K562 (cell line): ENCODE measurements around the gene PTRH2. TPM values are rescaled to one million over a fixed set of nuclear protein-coding genes. Genes with fewer than 3 reads are reported as not detected.

ENCODE experiments used
- CAMTA2 ChIP-seq: fragments of 250-450 bp; sonication (Bioruptor Pico); conservative IDR thresholded peaks from 2 replicates; pipeline ENCODE4 v1.5.1; 2022
- CREB1 ChIP-seq, 2 experiments: sonication (generic) in 1 of 2; formaldehyde crosslinking in 1 of 2; IDR thresholded peaks; 2 replicates each; pipeline versions ENCODE4 v1.6.1 to v1.8.0; 2012 to 2022; ENCODE audit warnings: inconsistent platforms in 1 of 2, mild to moderate bottlenecking in 1 of 2, missing genetic modification reagents in 1 of 2, moderate library complexity in 1 of 2
- CREM ChIP-seq: IDR thresholded peaks from 2 replicates; pipeline ENCODE4 v1.6.1; 2014; ENCODE audit warnings: antibody characterized with exemption, low read depth
- JUN ChIP-seq, 2 experiments: sonication (generic) in 1 of 2; formaldehyde crosslinking in 1 of 2; IDR thresholded peaks; 2 replicates each; pipeline versions ENCODE4 v1.6.1 to v1.8.0; 2012 to 2022; ENCODE audit warnings: borderline replicate concordance in 2 of 2, mild to moderate bottlenecking in 2 of 2, improper control_type of control experiment in 1 of 2, low read depth in 1 of 2, low read length in 1 of 2, missing genetic modification reagents in 1 of 2
- NFE2 ChIP-seq: IDR thresholded peaks from 2 replicates; pipeline ENCODE4 v1.6.1; 2014; ENCODE audit warnings: antibody characterized with exemption, low read depth
- PHTF2 ChIP-seq: fragments of 250-450 bp; sonication (Bioruptor Pico); IDR thresholded peaks from 2 replicates; pipeline ENCODE4 v1.5.0; 2021; ENCODE audit warnings: mild to moderate bottlenecking
- POLR2B ChIP-seq: fragments of 450-650 bp; IDR thresholded peaks from 2 replicates; pipeline ENCODE4 v1.6.1; 2018; ENCODE audit warnings: low read depth; ENCODE audit not compliant: partially characterized antibody
- RUNX1 ChIP-seq: sonication (generic); IDR thresholded peaks from 2 replicates; pipeline ENCODE4 v1.6.1; 2016; ENCODE audit warnings: antibody characterized with exemption, low read depth
- ZBTB1 ChIP-seq: sonication (generic); formaldehyde crosslinking; IDR thresholded peaks from 2 replicates; pipeline ENCODE4 v1.8.1; 2023; ENCODE audit warnings: missing genetic modification reagents, low read depth, mild to moderate bottlenecking, borderline replicate concordance
- ZNF785 ChIP-seq: fragments of 250-450 bp; sonication (Bioruptor Pico); IDR thresholded peaks from 2 replicates; pipeline ENCODE4 v1.4.0; 2020; ENCODE audit warnings: mild to moderate bottlenecking
- ZSCAN29 ChIP-seq: fragments of 450-650 bp; IDR thresholded peaks from 2 replicates; pipeline ENCODE4 v1.6.1; 2017
- polyA plus RNA-seq, 8 experiments: library from polyadenylated mRNA; depleted of rRNA in 4 of 8; stranded (reverse) in 5 of 8; unstranded in 3 of 8; fragments of >200 nt; fragmentation: Nextera tagmentation in 2 of 8; fragmentation: Illumina TruSeq in 1 of 8; extraction: Ambion mirVana in 2 of 8; extraction: Trizol in 1 of 8; gene quantifications; 2 replicates each; pipeline versions ENCODE4 v1.2.1 to v1.2.3, GENCODE V29; 2011 to 2014; ENCODE audit warnings: inconsistent platforms in 1 of 8, missing spikeins in 1 of 8
- total RNA-seq, 7 experiments: library from RNA; depleted of rRNA in 6 of 7; stranded (reverse); fragments of >200 nt in 6 of 7; fragmentation: Illumina TruSeq in 2 of 7; extraction: Trizol in 2 of 7; gene quantifications; 2 replicates each; pipeline versions ENCODE4 v1.2.1 to v1.2.3, GENCODE V29; 2011 to 2021; ENCODE audit warnings: low replicate concordance in 1 of 7
- TF ChIP-seq, protein P1 (sequence below), 2 experiments: fragments of 450-650 bp; IDR thresholded peaks; 2 replicates each; pipeline ENCODE4 v1.6.1; 2016
- TF ChIP-seq, protein P2 (sequence below): sonication (generic); formaldehyde crosslinking; IDR thresholded peaks from 2 replicates; pipeline ENCODE4 v1.8.0; 2022; ENCODE audit warnings: mild to moderate bottlenecking, missing genetic modification reagents
- TF ChIP-seq, protein P3 (sequence below): IDR thresholded peaks from 2 replicates; pipeline ENCODE4 v1.6.1; 2011; ENCODE audit not compliant: insufficient read length; ENCODE audit errors: extremely low read depth
- TF ChIP-seq, protein P4 (sequence below), 2 experiments: IDR thresholded peaks in 1 of 2; conservative IDR thresholded peaks in 1 of 2; 2 replicates each; pipeline ENCODE4 v1.6.1; 2016; ENCODE audit warnings: low read depth in 2 of 2, mild to moderate bottlenecking in 1 of 2, missing compliant biosample characterization in 1 of 2, missing genetic modification characterization in 1 of 2, moderate library complexity in 1 of 2
- TF ChIP-seq, protein P5 (sequence below), 2 experiments: fragments of 450-650 bp; conservative IDR thresholded peaks; 2 replicates each; pipeline ENCODE4 v1.6.1; 2017; ENCODE audit warnings: mild to moderate bottlenecking in 2 of 2, moderate library complexity in 2 of 2
- TF ChIP-seq, protein P6 (sequence below): fragments of 450-650 bp; formaldehyde crosslinking; IDR thresholded peaks from 2 replicates; pipeline ENCODE4 v1.4.0; 2020; ENCODE audit warnings: mild to moderate bottlenecking, moderate library complexity

PTRH2 gene
- total and polyA plus RNA-seq, 9 of the 15 experiments (the other 6 are each of a cell fraction or from before 2014, with no cell fraction given), result 53.1 to 210 (median 126) TPM

DNA sequence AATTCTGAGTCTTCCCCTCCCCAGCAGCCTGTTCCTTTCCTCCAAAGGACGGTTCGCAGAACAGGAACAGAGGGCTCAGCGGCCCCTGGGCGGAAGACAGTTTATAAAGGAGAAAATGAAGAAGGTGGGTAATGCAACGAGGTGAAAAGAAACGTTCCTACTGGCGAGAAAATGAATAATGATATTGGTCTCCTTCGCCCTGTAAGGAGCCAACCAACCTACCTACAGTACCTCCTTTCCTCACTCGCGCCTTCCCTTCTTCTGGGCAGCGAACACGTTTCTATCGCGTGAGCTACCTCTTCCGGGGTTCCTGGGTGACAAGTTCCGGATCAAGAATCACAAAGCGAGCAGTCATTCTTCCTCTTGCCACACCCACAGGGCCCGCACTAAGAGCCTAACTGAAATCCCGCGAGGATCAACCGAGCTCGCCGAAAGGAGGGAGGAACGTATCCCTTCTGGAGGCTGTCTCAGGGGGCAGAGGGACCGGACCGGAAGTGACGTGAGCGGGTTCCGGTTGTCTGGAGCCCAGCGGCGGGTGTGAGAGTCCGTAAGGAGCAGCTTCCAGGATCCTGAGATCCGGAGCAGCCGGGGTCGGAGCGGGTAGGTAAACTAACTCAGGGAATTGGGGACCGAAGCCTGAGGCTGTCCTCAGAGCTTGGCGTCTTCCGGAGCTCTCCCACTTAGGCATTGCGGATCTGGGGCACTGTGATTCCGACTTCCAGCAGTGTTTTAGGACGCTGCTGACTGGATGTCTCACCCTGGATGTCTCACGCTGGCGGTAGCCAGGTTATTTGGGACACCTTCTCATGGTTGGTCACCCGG is at the start of gene PTRH2, which contains the start of gene VMP1 (continued):
- TF ChIP-seq, protein P1, sequence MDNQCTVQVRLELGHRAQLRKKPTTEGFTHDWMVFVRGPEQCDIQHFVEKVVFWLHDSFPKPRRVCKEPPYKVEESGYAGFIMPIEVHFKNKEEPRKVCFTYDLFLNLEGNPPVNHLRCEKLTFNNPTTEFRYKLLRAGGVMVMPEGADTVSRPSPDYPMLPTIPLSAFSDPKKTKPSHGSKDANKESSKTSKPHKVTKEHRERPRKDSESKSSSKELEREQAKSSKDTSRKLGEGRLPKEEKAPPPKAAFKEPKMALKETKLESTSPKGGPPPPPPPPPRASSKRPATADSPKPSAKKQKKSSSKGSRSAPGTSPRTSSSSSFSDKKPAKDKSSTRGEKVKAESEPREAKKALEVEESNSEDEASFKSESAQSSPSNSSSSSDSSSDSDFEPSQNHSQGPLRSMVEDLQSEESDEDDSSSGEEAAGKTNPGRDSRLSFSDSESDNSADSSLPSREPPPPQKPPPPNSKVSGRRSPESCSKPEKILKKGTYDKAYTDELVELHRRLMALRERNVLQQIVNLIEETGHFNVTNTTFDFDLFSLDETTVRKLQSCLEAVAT (IDR thresholded peaks at IDR 0.05), result peak; percentile 37 to 61; a peak in 3 of 4 replicates
- TF ChIP-seq, protein P2, sequence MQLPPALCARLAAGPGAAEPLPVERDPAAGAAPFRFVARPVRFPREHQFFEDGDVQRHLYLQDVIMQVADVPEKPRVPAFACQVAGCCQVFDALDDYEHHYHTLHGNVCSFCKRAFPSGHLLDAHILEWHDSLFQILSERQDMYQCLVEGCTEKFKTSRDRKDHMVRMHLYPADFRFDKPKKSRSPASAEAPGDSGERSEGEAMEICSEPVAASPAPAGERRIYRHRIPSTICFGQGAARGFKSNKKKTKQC (CRISPR knock-in tag), result no peak
- peak; percentile 97 for TF ChIP-seq CREM
- TF ChIP-seq, protein P3, sequence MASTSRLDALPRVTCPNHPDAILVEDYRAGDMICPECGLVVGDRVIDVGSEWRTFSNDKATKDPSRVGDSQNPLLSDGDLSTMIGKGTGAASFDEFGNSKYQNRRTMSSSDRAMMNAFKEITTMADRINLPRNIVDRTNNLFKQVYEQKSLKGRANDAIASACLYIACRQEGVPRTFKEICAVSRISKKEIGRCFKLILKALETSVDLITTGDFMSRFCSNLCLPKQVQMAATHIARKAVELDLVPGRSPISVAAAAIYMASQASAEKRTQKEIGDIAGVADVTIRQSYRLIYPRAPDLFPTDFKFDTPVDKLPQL, result peak; percentile 9
- peak; percentile 91 for TF ChIP-seq POLR2B
- TF ChIP-seq PHTF2 (CRISPR knock-in tag), result peak; percentile 65; the same call in 1 of the 2 replicates
- no peak for TF ChIP-seq CAMTA2
- TF ChIP-seq NFE2, result peak; percentile 83
- no peak for TF ChIP-seq ZNF785
- TF ChIP-seq, protein P4, sequence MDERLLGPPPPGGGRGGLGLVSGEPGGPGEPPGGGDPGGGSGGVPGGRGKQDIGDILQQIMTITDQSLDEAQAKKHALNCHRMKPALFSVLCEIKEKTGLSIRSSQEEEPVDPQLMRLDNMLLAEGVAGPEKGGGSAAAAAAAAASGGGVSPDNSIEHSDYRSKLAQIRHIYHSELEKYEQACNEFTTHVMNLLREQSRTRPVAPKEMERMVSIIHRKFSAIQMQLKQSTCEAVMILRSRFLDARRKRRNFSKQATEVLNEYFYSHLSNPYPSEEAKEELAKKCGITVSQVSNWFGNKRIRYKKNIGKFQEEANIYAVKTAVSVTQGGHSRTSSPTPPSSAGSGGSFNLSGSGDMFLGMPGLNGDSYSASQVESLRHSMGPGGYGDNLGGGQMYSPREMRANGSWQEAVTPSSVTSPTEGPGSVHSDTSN (CRISPR knock-in tag; IDR thresholded peaks at IDR 0.05; ENCODE audit: low read depth), result no peak
- TF ChIP-seq, protein P4 (tag; conservative IDR thresholded peaks at IDR 0.05; ENCODE audit: low read depth), result peak; percentile 59
- TF ChIP-seq, protein P5, sequence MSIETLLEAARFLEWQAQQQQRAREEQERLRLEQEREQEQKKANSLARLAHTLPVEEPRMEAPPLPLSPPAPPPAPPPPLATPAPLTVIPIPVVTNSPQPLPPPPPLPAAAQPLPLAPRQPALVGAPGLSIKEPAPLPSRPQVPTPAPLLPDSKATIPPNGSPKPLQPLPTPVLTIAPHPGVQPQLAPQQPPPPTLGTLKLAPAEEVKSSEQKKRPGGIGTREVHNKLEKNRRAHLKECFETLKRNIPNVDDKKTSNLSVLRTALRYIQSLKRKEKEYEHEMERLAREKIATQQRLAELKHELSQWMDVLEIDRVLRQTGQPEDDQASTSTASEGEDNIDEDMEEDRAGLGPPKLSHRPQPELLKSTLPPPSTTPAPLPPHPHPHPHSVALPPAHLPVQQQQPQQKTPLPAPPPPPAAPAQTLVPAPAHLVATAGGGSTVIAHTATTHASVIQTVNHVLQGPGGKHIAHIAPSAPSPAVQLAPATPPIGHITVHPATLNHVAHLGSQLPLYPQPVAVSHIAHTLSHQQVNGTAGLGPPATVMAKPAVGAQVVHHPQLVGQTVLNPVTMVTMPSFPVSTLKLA (conservative IDR thresholded peaks at IDR 0.05), result peak; percentile 97 to 99
- 0 out of 2 replicates have a peak, but pooled peaks have one; percentile 27 for TF ChIP-seq ZSCAN29
- TF ChIP-seq RUNX1, result no peak
- peak; percentile 37; the same call in 1 of the 2 replicates for TF ChIP-seq JUN (IDR thresholded peaks at IDR 0.05; ENCODE audit: borderline replicate concordance, low read depth, low read length)
- no peak for TF ChIP-seq JUN (CRISPR knock-in tag; IDR thresholded peaks at IDR 0.05; ENCODE audit: borderline replicate concordance)
- peak; percentile 87 for TF ChIP-seq CREB1 (IDR thresholded peaks at IDR 0.05)
- TF ChIP-seq CREB1 (CRISPR knock-in tag; IDR thresholded peaks at IDR 0.05), result peak; percentile 93
- peak; percentile 52 for TF ChIP-seq ZBTB1
- TF ChIP-seq, protein P6, sequence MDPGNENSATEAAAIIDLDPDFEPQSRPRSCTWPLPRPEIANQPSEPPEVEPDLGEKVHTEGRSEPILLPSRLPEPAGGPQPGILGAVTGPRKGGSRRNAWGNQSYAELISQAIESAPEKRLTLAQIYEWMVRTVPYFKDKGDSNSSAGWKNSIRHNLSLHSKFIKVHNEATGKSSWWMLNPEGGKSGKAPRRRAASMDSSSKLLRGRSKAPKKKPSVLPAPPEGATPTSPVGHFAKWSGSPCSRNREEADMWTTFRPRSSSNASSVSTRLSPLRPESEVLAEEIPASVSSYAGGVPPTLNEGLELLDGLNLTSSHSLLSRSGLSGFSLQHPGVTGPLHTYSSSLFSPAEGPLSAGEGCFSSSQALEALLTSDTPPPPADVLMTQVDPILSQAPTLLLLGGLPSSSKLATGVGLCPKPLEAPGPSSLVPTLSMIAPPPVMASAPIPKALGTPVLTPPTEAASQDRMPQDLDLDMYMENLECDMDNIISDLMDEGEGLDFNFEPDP (CRISPR knock-in tag), result no peak
